ENCODE results near the gene PPCDC. TPM values are rescaled to one million over a fixed set of nuclear protein-coding genes. Genes with fewer than 3 reads are reported as not detected.

The PPCDC gene
- total and polyA plus RNA-seq, 2 of the 4 experiments (the other 2 are of a cell fraction): 13.3 to 16.3 TPM

- ChIA-PET CTCF (interaction anchor here (1.8 kb wide), 1 partner anchor 10 kb away, joined by 7 read pairs; no protein-coding TSS in a partner anchor), POLR2A (ENCODE audit: unreplicated experiment) (no interaction called here)
- no peak overlapping the region for H4K5ac ChIP-seq (ENCODE audit: low read depth, low read length)
- no peak overlapping the region for H3K18ac ChIP-seq (ENCODE audit: low read depth, low read length)
- H3K4me3 ChIP-seq (ENCODE audit: insufficient read depth, low read depth, low read length): no peak overlapping the region
- H2BK20ac ChIP-seq (ENCODE audit: low read depth, low read length): no peak overlapping the region
- H4K20me1 ChIP-seq (ENCODE audit: insufficient read depth, low read length): no peaks in the 10 kb centered on the region
- H3K9me1 ChIP-seq (ENCODE audit: insufficient read depth, low read length): peaks cover 6% of the 10 kb centered on the region; the same call in 1 of the 2 replicates
- ATAC-seq (ENCODE audit: low read depth) (no peak), DNase-seq (no peak)
- H3K23ac ChIP-seq (ENCODE audit: low read depth, low read length): no peak overlapping the region
- H3K4me2 ChIP-seq (ENCODE audit: low read depth, low read length): no peak overlapping the region
- no peak overlapping the region for H3K27ac ChIP-seq (ENCODE audit: insufficient read depth, low read length)
- H2BK120ac ChIP-seq (ENCODE audit: low read depth, low read length): no peak overlapping the region
- no peaks in the 10 kb centered on the region for H3K27me3 ChIP-seq (ENCODE audit: control insufficient read depth, insufficient read depth, low read length)
- dilution Hi-C loops (cut with HindIII; ENCODE audit: low sequenced_read_pairs, unreplicated experiment) (no loop called here), intact Hi-C loops (cut with micrococcal nuclease) (no loop called here), in situ Hi-C loops (cut with MboI; ENCODE audit: low sequenced_read_pairs) (no loop called here)
- H2BK15ac ChIP-seq (ENCODE audit: low read depth, low read length): no peak overlapping the region
- no peak overlapping the region for H2AK9ac ChIP-seq (replicated peaks; ENCODE audit: low read depth, low read length, poor library complexity)
- H3K14ac ChIP-seq (replicated peaks; ENCODE audit: low read depth, low read length): no peak overlapping the region
- TF ChIP-seq ELK1 (IDR thresholded peaks at IDR 0.05; ENCODE audit: borderline replicate concordance, low read depth, low read length): no peak
- no peak for TF ChIP-seq SMC3 (IDR thresholded peaks at IDR 0.05; ENCODE audit: low read depth, low read length)
- TF ChIP-seq USF2 (IDR thresholded peaks at IDR 0.05; ENCODE audit: low read depth, low read length): no peak
- no peak for TF ChIP-seq CTCF (conservative IDR thresholded peaks at IDR 0.05; ENCODE audit: low read depth, low read length)
- TF ChIP-seq POLR2A (IDR thresholded peaks at IDR 0.05; ENCODE audit: low read depth, low read length): no peak
- TF ChIP-seq CHD1 (IDR thresholded peaks at IDR 0.05; ENCODE audit: low read depth, low read length): no peak
- TF ChIP-seq CEBPB (IDR thresholded peaks at IDR 0.05; ENCODE audit: low read depth, low read length): no peak
- TF ChIP-seq BHLHE40 (IDR thresholded peaks at IDR 0.05; ENCODE audit: low read depth, low read length): no peak
- TF ChIP-seq NFE2L2 (IDR thresholded peaks at IDR 0.05; ENCODE audit: low read depth, low read length): no peak
- no peak for TF ChIP-seq MXI1 (IDR thresholded peaks at IDR 0.05; ENCODE audit: borderline replicate concordance, low read depth, low read length)
- TF ChIP-seq MAFK (IDR thresholded peaks at IDR 0.05; ENCODE audit: low read depth, low read length): no peak
- TF ChIP-seq RAD21 (IDR thresholded peaks at IDR 0.05; ENCODE audit: low read length): no peak
- no peak for TF ChIP-seq RFX5 (IDR thresholded peaks at IDR 0.05; ENCODE audit: low read depth, low read length)
- no peak for TF ChIP-seq RCOR1 (IDR thresholded peaks at IDR 0.05; ENCODE audit: insufficient replicate concordance, low read length)
- TF ChIP-seq FOS (IDR thresholded peaks at IDR 0.05; ENCODE audit: low read depth, low read length): no peak
- no peak for TF ChIP-seq MAZ (IDR thresholded peaks at IDR 0.05; ENCODE audit: borderline replicate concordance, low read depth, low read length)
- peaks cover 11% of the 10 kb centered on the region for H3K4me1 ChIP-seq (ENCODE audit: control insufficient read depth, insufficient read depth, low read length)
- WGBS, 2 experiments (ENCODE audit: extremely low coverage in 2 of 2, insufficient read length in 1 of 2): no CpG with 5 or more reads among the region's 2 CpGs
- no peak overlapping the region for H4K8ac ChIP-seq (ENCODE audit: low read depth in 2 of 2, low read length in 2 of 2)
- no peak overlapping the region for H2BK5ac ChIP-seq (ENCODE audit: low read depth, low read length, poor library complexity, severe bottlenecking)
- no peak overlapping the region for H3K4ac ChIP-seq (ENCODE audit: low read depth, low read length)
- BruUV-seq (replicated peaks): no TSS peak
- H4K91ac ChIP-seq (ENCODE audit: insufficient read depth, low read depth, low read length): no peak overlapping the region
- no peak overlapping the region for H3K56ac ChIP-seq (ENCODE audit: extremely low read depth, insufficient read depth, low read length)
- no peaks in the 10 kb centered on the region for H3K9me3 ChIP-seq (ENCODE audit: control insufficient read depth, insufficient read depth, low read length)
- H3K9ac ChIP-seq (ENCODE audit: low read depth, low read length): no peak overlapping the region
- H2AFZ ChIP-seq (replicated peaks; ENCODE audit: low read length, poor library complexity): no peak overlapping the region
- H2AK5ac ChIP-seq (ENCODE audit: low read depth, low read length): no peak overlapping the region
- peaks cover 0 to 15% of the 10 kb centered on the region in 2 experiments; a peak in 2 of 4 replicates for H3K79me1 ChIP-seq (ENCODE audit: low read depth in 1 of 2, low read length in 2 of 2)
- no peaks in the 10 kb centered on the region; the same call in 1 of the 2 replicates for H3K36me3 ChIP-seq (ENCODE audit: control insufficient read depth, insufficient read depth, low read length)
Measured at GRCh38 chr15:75032395-75032794, 9.0 kb downstream of the PPCDC start.
